Activated T-helper 9 cell treated with anti-CD3 and anti-CD28 coated beads, Interleukin-2, amount 50 U/mL, for 16 hours (primary cell): ENCODE results near the gene GRPR.
"Not testable (repeated sequence)": the region's sequence is repeated elsewhere in the genome, so short reads cannot be mapped to it uniquely, and the experiment has no call there.

Source experiments
- DNase-seq: peaks from one replicate; pipeline ENCODE4 v3.0.0-alpha.2; 2020; ENCODE audit warnings: low read depth

The GRPR gene

DNA sequence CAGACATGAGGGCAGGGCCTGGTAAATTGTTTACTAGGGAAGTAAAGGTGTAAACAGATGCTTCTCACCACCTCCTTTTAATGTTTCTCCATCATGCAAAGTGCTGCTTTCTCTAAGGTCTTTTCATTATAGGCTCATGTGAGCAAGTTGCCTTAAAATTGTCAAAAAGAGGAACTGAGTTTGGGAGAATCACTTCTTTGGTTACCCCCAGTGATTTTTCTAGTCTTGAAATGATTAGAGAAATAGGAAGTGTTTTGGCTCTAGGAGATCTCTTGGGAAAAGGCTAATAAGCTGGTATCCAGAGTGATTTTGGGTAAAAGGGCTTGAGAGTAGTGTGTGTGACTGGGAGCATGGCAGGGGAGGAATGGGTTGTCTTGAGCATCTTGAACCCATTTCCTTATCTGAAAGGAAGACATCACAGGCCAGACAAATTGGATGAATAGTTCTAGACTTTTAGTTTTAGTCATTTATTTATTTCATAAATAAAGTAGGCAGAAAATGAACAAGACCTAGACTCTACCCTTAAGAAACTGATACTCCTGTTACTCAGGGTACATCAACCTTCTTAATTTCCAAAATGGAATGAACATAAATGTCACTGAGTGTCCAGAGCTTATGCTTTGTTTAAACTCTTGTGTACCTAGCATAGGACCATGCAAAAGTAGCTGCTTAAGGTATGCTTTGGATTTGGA is 14.2 kb downstream of the GRPR start:
- DNase-seq: no peak

DNA sequence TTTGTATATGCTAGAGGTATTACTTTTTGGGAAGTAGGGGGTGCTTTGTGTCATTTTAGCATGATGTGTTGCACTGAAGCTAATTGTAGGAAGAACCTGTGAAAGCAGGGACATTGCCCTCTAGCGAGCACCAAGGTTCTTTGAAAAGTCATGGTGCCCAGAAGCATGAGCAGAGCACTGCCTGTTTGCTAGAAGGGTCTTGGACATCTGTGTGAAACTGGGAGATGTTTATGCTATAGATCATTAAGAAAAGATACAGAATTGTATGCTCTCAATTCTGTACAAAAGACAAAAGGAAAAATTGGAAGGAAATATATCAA is 14.7 kb downstream of the GRPR start:
- DNase-seq: no peak

DNA sequence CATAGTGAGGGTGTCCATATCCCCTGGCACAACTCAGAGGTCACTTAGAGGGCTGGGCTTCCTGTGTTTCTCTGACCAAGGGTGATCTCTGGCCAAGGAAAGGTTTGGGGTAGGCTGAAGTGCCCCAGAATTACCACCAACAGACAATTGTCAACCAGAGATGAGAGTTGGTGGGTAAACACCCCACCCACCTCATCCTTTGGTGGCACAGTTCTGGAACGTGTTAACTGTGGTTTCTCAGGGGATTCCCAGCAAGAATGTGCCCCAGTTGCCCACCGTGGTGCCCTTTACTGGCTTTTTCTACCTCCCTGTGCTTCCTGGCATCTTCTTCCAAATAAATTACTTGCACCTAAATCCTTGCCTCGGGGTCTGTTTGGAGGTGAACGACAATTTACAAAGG is 17.1 kb downstream of the GRPR start:
- DNase-seq: no peak

DNA sequence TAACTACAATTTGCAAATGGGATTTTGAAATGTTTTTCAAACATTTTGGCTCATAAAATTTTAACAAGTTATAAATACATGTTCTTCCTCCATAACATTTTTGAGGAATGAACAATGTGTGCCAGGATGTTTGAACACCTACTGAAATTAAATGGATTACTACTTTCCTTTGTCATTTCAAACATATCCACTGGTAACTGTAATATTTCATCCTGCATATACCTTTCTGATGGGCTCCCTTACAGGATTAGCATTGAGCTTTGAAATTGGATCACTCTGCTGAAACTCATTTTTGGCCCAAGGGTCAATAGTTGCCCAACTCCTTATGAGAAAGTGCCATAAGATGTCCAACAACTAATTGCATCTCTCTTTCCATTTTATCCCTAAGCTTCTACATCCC is 17.6 kb downstream of the GRPR start:
- DNase-seq: no peak

DNA sequence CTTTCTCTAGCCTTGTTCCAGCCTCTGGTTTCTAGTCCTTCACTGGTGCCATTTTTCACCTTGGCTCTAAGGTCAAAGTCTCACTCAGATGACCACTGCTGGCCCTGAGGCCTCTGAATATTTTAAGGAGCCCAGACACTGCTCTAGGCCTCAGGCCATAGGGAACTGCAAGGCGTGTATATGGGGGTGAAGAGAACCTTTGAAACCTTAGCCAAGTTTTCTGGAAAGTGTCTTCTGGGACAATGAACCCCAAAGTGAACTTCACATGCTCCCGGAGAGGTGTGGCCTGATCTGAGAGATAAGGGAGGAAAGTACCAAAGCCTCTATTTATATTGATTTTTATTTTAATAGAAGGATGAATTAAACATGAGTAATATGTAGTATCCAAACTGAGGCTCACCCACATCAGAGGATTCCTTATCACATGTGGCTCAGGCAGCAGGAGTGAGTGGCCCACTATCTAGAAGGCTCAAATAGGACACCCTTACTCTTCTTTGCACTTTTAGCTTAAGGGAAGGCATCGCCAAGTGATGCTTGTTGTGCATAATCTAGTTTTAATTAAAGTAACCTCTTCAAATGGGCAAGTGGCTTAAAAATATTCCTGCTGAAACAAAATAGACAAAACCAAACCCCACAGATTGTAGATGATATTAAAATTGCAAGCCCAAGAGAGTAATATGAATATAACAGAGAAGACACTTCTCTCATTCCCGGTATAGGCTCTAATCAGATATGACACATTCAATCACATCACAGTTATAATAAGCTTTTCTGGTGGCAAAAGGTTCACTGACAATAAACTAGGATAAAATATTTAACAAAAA is 18.3 kb downstream of the GRPR start:
- DNase-seq: no peak

DNA sequence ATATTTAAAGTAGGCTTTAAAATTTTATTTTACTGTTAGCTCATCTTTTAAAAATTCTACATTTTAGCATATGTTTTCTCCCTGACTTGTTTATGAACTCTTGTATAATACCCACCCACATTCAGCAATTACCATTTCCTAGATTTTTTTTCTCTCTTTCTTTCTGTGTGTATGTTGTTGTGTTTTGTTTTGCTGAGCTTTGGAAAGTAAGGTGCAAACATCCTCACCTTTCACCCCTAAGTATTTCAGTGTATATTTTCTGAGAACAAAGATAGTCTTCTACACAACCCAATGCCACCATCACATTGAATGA is 18.8 kb downstream of the GRPR start:
- DNase-seq: no peak

DNA sequence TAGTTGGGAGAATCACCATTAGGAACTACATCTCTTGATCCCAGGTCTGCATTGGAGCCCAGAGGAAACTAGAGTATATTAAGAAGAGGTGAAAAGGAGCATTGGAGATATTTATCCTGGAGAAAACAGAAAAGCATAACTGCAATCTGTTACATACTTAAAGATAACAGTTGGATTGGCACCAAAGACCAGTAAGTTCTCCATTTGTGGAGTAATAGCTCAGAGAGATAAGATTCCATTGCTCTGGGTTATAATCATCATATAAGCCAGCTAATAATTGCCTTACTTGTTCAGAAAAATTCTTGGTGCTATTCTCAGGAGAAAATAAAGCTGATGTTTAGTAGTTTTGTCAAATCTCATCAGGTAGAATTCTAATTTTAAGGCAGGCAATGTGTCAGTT is 20.6 kb downstream of the GRPR start:
- DNase-seq: no peak

DNA sequence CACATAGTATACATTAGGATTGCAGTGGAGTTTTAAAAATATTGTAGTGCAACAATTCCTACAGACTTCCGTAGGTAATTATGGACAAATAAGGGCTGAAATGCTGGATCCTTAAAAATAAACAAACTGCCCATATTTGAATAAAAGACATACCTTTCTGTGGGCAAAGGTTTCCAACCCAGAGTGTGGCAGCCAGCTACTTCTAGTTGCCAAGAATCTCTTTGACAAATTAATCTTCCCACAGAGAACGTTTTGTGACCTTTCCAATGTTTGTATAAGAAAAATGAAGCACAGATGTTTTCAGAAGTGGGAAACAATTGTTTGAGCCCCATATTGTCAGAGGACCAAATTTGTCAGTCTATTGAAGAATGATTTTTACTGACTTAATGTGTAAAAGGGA is 21.1 kb downstream of the GRPR start:
- DNase-seq: no peak

DNA sequence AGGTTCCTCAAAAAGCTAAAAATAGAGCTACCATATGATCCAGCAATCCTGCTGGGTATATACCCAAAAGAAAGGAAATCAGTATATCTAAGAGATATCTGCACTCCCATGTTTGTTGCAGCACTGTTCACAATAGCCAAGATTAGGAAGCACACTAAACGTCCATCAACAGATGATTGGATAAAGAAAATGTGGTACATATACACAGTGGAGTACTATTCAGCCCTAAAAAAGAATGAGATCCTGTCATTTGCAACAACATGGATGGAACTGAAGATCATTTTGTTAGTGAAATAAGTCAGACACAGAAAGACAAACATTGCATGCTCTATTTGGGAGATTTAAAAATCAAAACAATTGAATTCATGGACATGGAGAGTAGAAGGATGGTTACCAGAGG is 21.7 kb downstream of the GRPR start:
- not testable (repeated sequence) for DNase-seq

DNA sequence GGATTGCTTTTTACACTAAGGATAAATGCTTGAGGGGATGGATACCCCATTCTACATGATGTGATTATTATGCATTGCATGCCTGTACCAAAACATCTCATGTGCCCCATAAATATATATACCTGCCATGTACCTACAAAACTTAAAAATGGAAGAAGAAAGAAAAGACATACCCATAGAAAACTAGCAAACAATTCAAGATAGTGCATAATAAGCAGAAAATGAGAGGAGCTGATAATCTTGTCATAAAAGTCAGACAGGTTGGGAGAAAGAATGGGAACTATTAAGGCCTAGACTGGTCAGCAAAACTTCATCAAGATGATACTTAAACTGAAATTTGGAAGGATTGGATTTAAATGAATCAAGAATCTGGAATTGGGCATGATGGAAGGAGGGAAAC is 22.3 kb downstream of the GRPR start:
- no peak for DNase-seq

DNA sequence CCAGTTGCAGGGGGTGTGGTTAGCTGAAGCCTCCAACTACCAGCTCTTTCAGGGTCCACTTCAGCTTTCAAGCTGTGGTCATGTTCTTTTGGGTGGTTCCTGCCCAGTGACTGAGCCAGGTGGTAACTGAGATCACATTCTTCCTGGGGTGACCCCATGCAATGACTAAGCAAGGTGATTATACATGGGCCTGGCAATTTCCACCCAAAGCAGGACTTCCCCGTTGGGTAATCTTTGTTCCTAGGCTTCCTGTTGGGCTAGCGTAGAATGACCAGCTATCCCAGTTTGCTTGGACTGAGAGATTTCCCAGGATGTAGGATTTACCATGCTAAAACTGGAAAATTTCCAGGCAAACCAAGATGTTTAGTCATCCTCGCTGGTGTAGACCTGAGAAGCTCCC is 25.5 kb downstream of the GRPR start:
- no peak for DNase-seq

DNA sequence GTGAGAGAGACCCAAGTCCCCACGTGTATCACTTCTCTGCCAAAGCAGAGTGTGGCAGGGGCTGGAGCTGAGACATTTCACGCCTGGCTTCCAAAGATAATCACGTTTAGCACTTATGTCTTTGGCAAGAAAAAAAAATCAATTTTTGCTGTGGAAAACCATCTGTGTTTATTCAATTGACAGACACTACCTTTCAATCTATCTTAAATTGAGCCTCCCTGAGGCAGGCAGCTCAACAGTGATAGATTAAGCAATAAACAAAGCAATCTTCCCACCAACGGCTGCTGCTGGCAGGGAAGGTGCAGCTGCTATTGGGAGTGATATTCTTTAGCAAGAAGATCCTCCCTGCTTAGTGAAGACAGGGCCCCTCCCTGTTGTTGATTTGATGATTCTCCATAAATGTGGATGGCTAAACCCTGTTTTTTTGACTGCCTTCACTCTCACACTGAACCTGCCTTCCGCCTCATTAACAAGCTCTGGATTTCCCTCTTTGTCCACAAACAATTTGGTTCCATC is 32.3 kb downstream of the GRPR start:
- no peak for DNase-seq

DNA sequence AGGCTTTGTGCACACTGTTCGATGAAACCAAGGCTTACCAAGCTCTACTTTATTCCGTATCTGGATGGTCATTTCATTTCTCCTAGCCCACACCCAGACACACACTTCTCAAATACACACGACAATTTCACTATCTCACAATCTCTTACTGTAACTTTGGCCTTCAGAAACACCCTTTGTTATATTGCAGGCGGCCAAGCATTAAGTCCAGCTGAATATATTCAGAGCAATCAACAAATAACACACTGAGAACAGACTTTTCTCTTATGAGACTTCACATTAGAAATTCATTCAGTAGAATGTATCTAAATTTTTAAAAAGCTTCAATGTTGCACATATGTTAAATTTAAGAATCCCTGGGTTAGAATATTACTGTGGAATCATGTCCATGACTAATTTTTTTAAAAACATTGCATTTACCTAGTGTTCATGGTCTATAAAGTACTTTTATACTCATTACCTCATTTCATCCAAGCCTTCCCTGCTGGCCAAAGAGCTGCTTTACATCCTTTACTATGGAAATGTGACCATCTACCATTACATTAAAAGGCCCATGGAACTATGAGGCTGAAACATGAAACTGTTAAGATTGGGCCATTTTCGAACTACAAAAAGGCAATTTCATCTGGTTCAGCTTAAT is 33.4 kb downstream of the GRPR start:
- no peak for DNase-seq

DNA sequence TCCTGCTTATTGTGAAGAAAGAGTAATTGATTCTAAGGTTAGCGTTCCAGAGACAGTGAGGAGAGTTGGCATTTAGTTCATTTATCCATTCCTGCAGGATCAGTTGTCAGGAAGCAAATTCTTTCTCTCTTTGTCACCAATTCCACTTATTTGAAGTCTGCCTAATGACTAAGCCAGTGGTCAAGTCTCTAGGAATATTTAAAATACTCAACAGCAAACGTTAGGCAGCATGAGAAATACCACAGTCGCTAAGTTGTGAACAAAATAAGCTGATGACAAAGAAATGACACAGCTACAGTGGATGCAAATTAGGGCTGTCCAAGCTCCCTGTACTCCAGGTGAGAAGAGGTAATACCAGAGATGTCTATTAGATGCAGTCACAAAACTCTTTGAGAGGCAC is 37.4 kb downstream of the GRPR start:
- DNase-seq: no peak

DNA sequence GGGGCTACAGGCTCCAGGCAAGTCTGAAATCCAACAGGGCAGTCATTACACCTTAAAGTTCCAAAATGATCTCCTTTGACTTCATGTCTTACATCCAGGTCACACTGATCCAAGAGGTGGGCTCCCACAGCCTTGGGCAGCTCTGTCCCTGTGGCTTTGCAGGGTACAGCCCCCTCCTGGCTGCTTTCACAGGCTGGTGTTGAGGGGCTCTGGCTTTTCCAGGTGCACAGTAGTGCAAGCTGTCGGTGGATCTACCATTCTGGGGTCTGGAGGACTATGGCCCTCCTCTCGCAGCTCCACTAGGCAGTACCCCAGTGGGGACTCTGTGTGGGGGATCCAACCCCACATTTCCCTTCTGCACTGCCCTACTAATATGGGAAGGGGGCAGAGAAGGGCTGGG is 37.8 kb downstream of the GRPR start:
- DNase-seq: not testable (repeated sequence)

DNA sequence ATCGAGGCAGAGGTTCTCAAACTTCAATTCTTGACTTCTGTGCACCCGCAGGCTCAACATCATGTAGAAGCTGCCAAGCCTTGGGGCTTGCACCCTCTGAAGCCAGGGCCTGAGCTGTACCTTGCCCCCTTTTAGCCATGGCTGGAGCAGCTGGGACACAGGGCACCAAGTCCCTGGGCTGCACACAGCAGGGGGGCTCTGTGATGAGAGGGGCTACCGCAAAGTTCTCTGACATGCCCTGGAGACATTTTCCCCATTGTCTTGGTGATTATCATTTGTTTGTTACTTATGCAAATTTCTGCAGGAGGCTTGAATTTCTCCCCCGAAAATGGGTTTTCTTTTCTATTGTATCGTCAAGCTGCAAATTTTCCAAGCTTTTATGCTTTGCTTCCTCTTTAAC is 39.0 kb downstream of the GRPR start:
- DNase-seq: no peak

DNA sequence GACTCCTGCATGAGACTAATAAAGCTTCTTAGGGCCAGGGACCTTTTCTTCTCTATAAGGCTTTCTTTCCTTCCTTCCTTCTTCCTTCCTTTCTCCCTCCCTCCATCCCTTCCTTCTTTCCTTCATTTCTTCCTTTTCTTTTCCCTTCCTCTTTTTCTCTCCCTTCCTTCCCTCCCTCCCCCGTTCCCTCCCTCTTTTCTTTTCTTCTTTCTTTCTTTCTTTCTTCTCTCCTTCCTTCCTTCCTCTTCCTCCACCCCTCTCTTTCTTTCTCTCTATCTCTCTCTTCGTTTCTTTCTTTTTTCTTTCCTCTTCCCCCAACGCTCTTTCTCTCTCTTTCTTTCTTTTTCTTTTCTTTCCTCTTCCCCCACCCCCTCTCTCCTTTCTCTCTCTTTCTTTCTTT is 41.4 kb downstream of the GRPR start:
- DNase-seq: no peak

DNA sequence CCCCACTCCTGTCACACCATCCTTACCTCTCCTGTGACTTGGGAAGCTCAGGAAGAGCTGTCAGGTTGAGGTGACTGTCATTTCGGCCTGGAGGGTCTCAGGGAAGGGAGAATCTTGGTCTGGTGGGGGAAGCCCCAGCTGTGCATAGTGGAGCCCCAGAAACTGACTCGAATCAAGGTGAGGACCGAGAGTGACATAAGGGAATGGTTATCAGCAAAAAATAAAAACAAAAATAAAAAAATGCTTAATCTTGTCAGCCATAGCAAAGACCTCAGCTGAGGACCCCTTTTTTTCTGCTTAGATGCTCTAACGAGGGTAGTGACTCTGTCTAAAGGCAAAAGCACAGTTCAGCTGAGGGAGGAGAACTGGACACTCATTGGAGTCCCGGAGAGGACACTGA is 43.8 kb downstream of the GRPR start, which contains the start of gene MAGEB17:
TSS of gene MAGEB17 (plus strand) at position 301 of the 400 bp plus-strand sequence. CDS start 2,902 bp downstream, outside the sequence.
- no peak for DNase-seq

DNA sequence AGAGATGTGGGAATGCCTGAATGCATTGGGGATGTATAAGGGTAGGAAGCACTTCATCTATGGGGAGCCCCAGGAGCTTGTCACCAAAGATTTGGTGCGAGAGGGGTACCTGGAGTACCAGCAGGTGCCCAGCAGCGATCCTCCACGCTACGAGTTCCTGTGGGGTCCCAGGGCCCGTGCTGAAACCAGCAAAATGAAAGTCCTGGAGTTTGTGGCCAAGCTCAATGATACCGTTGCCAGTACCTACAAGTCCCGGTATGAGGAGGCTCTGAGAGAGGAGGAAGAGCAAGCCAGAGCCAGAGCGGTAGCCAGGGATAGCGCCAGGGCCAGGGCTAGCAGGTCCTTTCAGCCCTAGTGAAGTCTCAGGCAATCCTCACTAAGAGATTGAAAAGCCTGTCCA is 47.7 kb downstream of the GRPR start:
- DNase-seq: no peak

DNA sequence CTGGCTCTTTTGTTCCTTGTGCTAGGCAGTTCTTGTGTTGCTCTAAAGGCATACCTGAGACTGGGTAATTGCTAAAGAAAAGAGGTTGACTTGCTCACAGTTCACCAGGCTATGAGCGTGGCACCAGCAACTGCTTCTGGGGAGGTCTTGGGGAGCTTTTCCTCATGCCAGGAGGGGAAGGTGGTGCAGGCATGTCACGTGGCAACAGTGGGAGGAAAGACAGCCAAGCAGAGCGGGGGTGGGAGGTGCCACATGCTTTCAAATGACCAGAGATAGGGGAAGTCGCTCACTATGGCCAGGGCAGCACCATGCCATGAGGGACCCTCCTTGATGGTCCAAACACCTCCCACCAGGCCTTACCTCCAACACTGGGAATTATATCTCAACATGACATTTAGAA is 48.6 kb downstream of the GRPR start:
- DNase-seq: no peak

DNA sequence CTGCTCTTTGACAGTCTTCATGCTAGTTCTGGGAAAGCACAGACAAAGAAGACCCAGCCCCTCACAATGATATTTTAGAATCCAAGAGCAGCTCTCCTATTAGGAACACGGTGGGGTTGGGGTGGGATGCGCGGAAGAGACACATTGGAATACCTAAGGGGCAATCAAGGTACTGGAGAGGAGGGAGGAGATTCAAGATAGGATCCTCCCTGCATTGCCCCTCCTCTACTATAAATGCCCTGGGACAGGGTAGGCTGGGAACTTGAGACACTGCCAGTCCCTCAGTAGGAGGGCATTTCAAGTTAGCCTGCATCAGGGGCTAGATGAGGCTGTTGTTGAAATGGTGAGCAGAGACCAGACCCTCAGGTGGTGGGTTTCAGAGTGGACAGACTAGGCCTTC is 49.0 kb downstream of the GRPR start:
- DNase-seq: no peak

DNA sequence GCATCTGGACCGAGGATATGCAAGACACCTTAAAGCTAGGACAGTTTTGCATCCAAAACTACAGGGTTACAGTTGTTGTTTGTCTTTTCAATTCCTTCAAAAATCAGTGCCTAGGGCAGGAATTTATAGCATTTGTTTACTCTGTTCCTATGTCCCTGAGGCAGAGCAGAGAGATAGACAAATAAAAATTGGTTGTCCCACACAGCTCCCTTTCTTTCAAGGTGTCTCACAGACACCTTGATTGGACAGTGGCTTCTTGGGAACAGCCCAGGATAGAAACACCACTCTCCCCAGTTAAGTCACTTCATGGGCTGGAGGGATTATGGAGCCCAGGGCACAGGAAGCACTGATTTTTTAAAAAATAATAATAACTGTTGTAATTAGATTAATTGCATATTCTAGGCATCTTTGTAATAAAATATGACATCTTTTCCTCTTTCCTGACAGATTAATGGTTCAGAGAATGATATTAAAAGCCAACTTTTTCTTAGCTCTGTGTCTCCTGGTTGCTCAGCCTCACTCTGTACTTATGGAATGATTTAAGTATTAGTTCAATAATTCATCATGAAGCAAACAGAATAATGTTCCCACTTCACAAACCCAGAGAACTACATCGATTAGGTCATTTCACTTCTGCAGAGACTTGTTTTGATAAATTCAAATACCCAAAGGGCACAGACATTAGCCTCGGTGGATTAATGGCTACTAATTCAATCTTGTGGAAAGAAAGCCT is 52.1 kb downstream of the GRPR start:
- no peak for DNase-seq

DNA sequence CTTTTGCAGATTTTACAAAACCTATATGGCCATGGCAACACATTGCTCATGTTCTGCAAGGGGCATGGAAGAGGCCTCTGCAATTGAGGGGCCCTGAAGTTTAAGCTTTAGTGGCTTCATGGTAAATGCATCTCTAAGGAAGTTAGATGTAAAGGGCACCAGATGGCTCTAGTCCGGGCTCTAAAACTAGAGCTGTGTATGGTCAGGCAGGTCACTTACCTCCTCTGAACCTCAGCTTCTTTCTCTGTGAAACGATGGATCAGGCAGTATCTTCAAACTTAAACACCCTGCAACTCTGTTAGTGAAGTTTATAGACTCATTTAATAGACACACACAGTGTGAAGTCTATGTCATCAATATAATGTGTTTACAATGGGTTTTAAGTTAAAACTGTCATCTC is 53.9 kb downstream of the GRPR start:
- DNase-seq: no peak
